ENCODE results near the gene NR3C1.
"Not testable (repeated sequence)": the region's sequence is repeated elsewhere in the genome, so short reads cannot be mapped to it uniquely, and the experiment has no call there.

The NR3C1 gene

DNA sequence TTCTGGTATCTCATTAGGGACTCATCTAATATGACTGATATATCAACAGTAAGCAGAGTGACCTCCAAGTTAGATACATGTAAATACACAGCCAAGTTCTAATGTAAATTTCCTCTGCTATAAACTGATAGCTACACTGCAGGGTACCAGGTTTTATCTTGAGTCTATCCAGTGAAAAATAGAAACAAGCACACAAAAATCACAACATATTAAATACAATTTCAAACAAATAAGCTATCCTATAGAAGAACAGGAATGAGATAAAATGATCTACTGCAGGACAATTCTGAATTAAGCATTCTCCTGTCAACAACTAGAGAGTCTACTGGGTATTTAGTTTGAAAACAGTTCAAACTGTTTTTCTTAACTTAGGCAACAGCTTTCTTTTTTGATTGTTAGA lies 42.7 kb downstream of the NR3C1 start:
- no peak for DNase-seq

DNA sequence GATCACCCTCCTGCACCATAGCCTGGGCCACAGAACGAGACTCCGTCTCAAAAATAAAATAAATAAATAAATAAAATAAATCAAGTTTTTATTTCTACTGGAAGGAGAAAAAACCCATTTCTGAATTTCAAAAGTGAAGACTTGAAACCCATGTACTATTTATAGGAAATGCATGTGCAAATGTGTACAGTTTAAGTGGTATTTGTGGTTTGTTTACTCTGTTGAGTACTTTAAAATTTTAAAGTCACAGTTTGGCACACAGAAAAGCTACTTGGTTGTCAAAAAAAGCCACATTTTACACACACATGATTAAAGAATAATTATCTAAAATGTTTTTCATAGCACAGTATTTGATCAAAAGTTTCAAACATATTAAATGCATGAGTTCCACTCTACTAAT lies 43.6 kb downstream of the NR3C1 start:
- DNase-seq = no peak

DNA sequence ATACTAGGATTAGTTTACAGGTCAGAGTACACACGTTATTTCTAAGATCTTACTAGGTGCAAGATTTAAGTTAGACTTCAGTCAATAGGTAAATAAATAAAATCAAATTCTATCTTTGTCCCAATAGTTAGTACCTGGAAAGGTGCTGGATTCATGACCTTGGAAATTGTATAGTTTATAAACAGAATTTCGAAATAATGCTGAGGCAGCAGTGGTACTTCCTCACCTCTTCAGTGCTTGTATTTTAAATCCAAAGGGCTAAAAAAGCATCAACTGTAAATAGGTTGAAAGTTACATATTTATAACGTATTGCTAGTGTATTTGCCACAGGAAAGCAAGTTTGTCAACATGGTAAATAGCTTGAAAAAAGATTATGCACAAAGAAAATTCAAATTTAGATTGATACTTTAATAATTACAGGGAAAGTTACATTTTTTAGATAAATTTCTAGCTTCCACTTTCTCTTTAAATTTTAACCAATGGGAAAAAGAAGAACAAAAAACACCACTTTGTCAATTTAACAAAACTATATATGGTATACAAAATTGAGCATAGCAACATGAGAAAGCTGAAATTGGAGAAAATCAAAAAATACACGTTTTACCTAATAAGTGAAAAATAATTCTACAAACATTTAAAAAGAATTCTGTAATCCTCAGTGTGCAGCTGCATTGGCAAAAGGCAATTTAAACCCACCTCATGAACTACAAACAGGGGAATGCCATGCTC lies 46.5 kb downstream of the NR3C1 start:
- no peak for DNase-seq

DNA sequence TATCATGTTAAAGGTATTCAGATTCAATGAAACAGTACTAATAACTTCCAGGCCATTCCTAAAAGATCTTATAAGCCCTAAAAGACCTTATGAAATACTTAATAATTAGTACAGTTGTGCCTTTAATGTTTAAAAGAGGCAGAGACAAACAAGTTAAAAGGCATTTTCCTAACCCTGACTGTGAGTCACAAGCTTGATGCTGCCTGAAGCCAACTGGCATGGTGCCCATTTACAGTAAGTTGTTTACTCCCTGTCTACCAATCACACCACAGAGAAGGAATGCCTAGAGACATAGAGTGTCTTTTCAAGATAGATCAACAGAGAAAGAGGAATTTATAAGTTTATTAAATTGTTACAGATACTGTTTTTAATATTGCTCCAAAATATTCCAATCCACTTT lies 47.8 kb downstream of the NR3C1 start:
- peak; percentile 87 for DNase-seq

DNA sequence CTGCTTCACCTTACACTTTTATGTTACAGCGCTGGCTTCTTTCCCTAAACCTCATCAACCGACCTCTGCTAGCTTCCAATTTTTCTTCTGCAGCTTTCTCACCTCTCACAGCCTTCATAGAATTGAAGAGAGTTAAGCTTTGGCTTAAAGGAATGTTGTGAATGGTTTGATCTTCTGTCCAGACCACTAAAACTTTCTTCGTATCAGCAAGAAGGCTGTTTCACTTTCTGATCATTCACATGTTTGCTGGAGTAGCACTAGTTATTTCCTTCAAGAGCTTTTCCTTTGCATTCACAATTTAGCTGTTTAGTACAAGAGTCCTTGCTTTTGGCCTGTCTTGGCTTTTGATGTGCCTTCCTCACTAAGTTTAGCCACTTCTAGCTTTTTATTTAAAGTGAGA lies 49.5 kb downstream of the NR3C1 start:
- DNase-seq = peak; percentile 31

DNA sequence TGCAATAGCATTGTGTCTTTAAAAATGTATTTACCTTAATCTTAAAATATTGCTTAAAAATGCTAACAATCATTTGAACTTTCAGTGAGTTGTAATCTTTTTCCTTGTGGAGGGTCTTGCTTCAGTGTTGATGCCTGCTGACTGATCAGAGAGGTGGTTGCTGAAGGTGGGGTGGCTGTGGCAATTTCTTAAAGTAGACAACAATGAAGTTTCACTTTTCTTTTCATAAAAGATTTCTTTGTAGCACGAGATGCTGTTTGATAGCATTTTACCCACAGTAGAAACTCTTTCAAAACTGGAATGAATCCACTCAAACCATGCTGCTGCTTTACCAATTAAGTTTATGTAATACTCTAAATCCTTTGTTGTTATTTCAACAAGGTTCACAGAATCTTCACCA lies 50.8 kb downstream of the NR3C1 start:
- DNase-seq = peak; percentile 21

DNA sequence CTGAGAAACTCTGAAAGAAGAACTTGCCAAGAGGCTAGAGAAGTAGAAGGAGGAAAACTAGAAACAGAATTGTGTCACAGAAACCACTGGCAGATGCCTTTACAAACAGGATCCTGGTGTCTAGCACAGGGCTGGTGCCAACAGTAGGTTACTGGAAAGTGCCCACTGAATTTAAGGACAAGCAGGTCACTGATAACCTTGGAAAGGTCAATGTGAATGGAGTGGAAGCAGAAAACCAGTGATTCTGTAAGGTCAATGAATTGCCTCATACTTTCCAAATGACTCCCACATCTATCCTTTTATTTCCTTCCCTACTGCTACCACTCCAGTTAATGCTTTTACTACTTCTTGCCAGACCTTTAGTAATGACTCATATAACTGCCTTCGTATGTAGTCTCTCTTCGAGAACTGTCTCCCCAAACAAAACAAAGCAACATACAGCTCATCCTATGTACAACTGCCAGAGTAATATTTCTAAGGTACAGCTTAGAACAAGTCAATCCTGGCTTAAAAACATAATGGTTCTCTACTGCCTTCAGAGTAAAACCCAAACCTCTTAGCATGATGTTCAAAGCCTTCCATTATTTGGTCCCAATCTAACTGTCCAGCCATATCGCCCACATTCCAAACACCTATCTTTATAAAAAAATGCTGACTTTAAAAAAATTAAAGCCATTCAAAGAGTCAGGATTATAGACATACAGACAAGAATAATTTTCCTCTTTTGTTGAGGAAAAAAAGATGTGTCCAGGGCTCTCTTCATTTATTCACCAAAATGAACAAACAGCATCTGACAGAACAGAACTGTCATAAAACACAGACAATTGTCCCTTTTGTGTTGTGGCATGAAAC lies 52.5 kb downstream of the NR3C1 start:
- peak; percentile 65 for DNase-seq

DNA sequence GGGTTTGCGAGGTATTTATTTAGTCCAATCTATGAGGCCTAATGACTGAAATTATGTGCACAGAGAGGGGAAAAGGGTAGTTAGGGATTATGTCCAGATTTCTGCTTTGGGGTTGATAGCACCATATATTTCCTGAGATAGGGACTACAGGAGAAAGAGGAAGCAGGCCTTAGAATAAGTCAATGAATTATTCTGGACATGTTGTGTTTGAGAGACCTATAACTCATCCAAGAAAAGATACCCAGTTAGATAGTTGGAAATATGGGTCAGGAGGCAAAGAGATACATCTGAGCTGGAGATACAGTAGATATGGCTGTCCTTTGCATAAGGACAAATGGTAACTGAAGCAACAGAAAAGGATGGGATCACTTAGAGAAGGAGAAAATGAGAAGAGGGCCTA lies 53.1 kb downstream of the NR3C1 start:
- DNase-seq = no peak

DNA sequence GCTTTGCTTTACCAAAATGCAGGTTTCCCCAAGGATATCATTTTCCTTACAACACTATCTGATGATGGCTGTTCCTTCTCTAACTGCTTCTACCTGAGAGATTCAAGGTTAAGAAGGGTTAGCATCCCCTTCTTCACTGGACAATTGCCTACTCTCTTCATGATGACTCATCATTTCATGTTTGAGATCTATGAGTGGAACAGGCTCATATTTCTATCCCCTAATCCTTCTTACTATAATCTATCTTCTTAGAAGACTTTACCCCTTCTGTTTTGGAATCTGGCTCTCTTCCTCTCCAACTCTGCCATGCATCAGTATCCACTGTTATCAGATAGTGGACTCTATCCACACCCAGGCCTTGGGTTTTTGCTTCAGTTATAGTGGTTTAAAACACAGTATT lies 54.3 kb downstream of the NR3C1 start:
- DNase-seq = no peak

DNA sequence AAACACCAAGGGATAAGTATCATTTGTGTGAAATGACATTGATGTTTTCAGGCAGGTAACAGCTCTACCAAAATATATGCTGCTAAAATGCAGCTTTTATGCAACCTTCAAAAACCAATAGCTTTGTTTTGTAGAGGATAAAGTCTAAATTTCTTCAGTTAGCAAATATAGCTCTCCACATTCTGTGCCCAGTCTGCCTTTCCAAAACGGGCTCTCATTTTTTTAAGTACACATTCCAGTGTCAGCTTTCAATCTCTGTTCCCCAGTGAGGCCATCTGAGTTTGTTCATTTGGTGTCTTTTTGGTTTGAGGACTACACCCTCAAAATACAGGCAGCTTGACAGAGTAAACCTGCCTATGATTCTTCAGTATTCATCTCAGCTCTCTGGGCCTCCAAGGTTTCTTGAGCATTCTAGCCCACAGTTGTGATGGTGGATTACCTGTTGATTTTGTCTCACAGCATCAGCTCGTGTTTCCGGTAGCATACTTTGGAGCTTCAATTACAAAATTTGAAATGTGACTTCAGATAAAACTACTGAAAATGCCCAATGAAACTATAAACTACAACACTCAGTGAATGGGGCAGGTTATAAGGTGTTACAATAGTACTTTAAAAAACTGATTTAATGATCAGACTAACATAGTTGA lies 55.7 kb downstream of the NR3C1 start:
- DNase-seq = no peak

DNA sequence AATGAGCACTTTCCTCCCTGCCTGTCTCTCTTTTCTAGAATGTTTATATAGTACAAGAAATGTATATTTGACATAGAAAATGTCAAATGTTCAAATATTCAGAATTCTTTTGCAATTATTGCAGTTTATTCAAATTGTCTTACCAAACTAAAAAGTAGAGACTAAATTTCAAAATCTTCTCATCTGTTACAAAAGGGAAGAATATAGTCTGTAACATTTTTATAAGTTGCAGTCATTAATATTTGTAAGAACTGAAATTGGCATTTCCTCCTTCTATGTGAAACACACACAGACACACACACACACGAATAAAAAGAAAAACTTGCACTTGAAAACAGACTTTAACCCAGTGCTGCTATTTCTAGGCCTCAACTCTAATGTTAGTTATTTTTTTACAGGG lies 56.4 kb downstream of the NR3C1 start:
- DNase-seq = no peak

DNA sequence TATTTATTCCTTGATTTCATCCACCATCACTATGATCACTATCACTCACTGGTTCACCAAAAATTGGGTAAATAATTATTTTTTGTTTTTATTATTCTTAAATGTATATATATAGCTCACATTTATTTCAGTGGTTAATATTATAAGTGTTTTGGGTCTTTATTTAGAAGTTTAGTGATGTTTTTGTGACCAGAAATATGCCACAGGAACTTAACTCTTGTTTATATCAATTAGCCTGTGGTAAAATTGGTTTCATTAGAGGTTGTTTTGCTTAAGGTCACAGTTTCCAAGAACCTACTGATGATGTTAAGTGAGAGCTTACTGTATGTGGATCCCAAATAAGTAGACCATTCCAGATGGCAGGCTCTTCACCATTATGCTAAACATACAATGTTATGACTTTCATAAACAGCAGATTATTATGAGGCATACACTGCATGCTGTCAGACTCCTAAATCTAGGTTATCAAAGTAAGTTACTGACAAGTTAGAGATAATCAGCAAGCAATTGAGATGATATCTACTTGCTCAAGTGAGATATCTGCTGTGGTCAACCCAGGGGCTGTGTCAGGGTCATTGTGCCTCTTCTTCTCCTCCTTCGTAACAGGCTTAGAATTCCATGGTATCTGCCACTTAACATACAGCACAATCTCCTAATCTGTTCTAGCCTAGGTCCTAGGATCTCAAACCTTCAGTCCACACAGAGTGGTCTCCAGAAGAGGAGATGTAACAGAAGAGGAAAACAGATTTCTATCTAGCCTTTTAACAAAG lies 57.6 kb downstream of the NR3C1 start:
- DNase-seq = no peak

DNA sequence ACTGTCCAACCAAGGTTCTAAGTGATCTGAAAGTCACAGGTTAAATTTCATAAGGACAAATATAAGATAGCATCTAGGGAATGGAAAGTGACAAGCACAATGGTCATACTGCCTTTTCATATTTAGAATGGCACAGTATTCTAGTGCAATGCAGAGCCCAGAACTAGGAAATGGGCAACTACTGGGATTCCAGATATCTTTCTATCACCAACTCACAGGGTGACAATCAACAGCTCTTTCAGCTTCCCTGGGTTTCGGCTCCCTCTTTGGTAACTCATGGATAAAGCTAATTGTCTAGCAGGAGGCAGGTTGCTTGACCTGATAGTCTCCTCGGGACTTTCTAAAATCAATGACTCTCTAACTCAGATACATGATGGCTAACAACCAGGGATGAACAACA lies 60.4 kb downstream of the NR3C1 start:
- DNase-seq = no peak

DNA sequence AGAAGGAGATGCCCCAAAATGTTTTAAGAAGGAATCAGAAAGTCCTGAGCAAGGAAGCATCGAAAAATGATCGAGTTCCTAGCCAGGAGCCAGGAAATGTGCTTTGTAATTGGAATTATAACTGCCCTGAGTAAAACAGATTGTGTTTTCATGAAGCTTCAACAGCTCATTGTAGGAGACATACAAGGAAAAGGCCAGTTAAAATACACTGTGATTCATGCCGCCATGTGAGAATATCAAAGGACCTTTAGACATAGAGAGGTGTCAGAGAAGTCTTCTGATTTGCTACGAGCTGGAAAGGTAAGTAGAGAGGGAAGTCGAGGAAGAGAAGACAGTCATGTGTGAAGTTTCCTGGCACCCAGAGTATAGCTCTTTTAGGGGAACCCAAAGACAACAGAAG lies 60.9 kb downstream of the NR3C1 start:
- DNase-seq = no peak

DNA sequence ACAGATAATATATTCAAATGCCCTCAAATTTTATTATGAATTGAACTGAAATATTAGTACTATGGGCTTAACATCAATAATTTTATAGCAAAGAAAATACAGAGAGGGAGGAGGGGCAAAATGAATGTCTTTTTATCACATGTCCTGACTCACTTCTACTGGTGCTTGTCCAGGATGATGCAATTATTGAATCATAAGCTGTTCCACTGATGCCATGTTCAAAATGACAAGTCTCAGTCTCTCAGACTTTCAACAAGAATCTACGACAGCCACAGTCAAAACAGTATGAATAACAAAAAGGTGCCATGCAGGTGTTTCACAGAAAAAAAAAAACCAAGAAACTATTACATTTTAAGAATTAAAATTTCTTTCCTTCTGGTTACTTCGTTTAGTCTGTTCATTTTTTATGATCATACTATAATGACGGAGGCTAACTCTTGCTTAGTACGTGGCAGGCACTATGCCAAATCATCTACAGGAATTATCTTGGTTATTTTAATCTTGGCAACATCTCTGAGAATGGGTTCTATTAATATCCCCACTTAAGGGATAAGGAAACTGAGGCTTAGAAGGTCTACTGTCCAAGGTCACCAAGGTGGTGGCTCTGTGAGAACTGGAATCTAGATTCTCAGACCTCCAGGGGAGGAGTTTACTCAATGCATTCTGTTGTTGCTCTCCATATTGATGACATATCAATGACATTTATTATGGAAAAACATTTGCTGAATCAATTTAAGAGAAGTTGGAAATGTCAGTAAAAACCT lies 61.5 kb downstream of the NR3C1 start:
- DNase-seq = peak; percentile 71

DNA sequence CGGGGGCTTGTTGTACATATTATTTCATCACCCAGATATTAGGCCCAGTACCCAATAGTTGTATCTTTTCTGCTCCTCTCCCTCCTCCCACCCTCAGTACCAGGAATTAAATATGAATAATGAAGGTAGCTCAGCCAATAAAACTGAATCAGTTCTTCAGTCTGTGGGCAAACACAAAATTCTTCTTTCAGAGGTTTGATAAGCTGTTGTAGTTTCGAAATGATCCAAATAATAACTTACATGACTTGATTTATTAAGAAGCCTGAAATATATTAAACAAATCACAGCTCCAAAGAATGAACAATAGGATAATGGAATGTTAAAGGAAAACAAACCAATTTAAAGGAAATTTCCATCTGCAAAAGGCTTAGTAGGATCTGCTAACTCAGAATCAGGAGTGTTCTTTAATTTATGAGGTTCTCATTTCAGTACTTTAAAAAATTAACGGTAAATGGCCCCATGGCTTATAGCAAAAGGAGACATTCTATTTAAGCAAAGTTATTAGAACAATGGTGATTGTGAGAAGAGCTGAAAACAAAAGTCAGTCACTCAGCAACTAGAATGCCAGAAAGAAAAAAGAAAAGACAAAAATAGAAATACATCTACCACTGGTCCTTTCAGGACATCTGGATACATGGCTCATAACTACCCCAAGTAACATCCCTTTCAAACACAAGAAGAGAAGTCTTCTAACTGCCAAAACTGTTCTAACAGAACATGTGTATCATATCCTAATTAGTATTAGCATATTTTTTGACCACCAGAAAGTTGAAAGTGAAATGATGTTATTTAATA lies 62.4 kb downstream of the NR3C1 start:
- no peak for DNase-seq

DNA sequence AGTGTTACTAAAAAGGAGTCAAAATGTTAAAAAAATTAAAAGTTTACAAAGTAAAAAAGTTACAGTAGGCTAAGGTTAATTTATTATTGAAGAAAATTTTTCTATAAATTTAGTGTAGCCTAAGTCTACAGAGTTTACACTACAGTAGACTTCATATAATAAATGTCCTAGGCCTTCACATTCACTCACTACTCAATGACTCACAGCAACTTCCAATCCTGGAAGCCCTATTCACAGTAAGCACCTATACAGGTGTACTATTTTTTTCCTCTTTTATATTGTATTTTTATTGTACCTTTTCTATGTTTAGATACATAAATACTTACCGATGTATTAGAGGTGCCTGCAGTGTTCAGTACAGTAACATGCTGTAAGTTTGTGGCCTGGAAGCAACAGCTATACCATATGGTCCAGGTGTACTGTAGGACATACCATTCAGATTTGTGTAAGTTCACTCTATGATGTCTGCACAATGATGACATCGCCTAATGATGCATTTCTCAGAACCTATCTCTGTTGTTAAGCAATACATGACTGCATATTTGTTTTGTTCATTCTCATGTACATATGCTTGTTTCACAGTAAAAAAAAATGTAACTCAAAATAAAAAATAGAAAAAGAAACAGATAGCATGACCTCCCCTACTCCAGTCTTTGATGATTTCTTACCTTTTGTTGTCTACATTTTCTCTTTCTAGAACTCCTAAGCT lies 64.7 kb downstream of the NR3C1 start:
- peak; percentile 41 for DNase-seq

DNA sequence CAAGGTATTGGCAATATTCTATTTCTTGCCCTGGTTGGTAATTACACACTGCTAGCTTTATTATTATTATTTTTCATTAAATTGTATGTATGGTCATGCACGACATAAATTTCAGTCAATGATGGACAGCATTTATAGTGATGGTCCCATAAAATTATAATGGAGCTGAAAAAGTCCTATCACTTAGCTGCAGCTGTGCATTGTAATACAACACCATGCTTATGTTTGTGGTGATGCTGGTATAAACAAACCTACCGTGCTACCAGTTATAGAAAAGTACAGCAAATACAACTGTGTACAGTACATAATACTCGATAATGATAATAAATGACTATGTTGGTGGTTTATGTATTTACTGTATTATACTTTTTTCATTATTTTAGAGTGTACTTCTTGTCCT lies 65.5 kb downstream of the NR3C1 start:
- no peak for DNase-seq

DNA sequence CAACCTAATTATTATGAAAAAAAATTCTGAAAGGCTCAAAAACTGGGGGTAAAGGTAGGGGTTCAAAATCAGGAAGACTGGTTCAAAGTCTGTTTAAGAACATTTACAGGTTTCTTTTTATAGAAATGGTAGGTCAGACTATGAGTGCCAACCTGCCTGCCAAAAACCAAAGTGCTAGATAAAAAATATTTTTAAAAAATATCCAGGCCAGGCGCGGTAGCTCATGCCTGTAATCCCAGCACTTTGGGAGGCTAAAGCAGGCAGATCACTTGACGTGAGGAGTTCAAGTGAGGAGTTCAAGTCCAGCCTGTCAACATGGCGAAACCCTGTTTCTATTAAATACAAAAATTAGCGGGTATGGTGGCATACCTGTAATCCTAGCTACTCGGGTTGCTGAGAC lies 67.0 kb downstream of the NR3C1 start:
- no peak for DNase-seq

DNA sequence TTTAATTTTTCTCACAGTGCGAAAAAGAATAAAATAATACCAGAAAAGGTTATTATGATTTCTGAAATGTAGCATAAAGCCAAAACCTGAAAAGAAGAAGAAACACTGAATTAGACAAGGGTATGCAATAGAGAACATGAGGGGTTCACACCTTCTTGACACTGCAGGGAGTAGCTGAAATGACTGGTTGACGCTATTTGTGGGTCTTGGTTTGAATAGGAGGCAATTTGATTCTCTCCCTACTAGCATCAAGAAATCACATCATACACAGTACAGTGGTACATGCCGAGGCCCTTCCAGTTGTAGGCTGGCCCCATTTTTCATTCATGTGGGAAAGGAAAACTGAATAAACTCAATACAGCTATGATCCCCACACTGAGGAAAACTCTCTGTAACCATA lies 68.6 kb downstream of the NR3C1 start:
- DNase-seq = no peak

DNA sequence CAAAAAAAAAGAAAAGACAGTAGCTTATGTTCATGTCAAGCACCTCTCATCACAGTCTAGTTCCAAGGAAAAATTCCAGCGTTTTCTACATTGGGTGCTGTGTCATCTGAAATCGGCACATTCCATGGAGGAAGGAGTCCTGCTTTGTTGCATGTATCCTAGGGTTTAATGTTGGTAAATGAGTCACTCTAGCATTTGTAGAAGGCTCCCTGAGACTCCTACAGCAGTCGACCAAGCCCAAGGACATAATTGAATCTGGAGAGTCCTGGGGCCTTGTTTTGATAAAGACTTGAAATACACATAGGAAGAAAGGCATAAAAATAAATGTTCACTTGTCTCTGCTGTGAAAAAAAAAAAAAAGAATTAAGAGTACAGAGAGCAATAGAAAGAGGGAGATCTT lies 69.1 kb downstream of the NR3C1 start:
- DNase-seq = not testable (repeated sequence)
